GM12801 (cell line): Measurements from ENCODE around the gene CCNQ.

Experiments used
- CTCF ChIP-seq: IDR thresholded peaks from one replicate; pipeline ENCODE4 v1.5.1; 2011; ENCODE audit warnings: control low read depth; ENCODE audit not compliant: insufficient read length; ENCODE audit errors: extremely low read depth

Gene CCNQ

GRCh38 chrX:153569475-153569874 lies 29.5 kb downstream of the CCNQ start:
- TF ChIP-seq CTCF, result no peak

GRCh38 chrX:153568451-153569011 lies 30.4 kb downstream of the CCNQ start:
- no peak for TF ChIP-seq CTCF

- no peak for TF ChIP-seq CTCF
These were observed 32.9 kb downstream of the CCNQ start for GRCh38 chrX:153565996-153566580.

DNA sequence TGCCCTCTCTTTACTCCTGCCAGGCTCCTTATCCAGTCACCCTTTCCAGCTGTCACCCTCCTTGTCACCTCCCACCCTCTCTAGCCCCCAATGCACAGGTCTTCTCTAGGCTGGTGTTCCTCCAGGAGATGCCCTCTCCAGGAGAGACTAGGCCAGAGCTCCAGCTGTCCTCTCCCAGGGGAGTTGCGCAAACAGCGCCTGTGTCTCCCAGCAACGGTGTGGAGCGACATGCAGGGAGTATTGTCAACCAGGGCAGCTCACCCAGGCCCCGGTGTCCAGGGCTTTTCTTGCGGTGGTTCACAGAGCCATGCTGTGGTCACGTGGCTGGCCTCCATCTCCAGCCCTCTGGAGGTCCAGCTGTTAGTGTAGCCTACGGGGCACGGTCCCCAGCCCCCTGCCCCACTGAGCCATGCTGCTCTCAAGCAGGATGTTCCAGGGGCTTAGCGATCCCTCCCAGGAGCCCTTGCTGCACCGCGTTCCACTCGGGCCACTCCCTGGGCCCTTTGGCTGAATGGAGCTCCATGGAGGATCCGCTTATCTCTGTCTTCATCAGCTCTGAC lies 34.8 kb downstream of the CCNQ start:
- no peak for TF ChIP-seq CTCF

DNA sequence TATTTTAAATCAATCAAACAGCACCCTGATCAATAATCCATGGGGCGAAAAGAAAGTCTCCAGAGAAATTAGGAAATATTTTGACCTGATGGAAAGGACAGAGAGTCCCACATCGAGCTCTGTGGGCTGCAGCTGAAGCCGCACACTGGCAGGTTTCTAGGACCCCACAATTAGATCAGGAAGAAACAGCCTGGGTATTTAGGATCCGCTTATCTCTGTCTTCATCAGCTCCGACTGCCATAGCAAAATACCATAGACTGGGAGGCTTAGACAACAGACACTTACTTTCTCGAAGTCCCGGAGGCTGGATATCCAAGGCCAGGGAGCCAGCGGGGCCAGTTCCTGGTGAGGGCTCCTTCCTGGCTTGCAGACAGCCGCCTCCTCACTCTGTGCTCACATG lies 36.4 kb downstream of the CCNQ start:
- TF ChIP-seq CTCF, result no peak

- TF ChIP-seq CTCF, result no peak
These were observed 37.6 kb downstream of the CCNQ start for GRCh38 chrX:153561337-153561736.

- TF ChIP-seq CTCF, result no peak
These were observed 38.5 kb downstream of the CCNQ start for GRCh38 chrX:153560466-153560865.

DNA sequence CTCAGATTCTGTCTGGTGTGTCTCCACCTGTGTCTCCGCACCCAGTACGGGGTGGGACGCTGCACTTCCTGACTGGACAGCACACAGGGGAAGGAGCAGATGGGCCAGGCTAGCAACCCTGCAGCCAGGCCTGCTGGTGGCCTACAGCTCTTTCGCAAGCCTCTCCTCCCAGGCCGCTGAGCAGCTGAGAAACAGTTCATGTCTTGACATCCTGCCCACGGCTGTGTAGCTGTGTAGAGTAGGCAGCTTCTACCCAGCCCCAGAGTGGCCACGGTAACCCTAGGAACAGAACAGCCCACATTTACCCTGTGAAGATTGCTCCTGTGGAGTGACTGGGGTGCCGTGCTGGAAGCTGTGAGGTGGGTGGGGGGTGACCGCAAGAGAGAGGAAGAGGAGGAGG lies 38.9 kb downstream of the CCNQ start:
- TF ChIP-seq CTCF, result no peak
